NCI-H748 treated with DMSO at 0.1 percent for 48 hours (cell line): Measurements from ENCODE around the gene LHPP.
A peak's percentile ranks its signal among the peaks of the same experiment; 100 is the strongest.

ENCODE experiments used
- DNase-seq: peaks from one replicate; lab custom pipeline; 2025; lab: John Stamatoyannopoulos, UW

LHPP gene

DNA sequence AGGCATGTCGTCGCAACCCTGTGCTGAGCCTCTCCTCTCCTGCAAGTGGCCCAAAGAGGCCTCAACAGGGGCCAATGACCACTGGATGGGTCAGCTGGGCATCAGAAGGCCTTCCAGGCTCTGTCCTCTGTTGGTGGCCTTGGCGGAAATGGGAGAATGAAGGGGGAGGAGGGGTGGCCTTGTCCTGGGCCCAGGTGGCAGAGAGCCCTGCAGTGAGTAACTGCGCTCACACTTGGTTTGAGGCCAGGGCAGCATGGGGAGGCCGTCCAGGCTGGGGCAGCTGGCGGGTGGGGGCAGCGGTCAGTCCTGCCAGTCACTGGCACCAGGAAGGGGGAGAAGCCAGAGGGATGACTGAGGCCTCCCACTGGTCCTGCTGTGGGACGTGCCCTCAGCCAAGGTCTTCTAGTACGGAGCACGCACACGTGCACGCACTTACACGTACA, 59.8 kb downstream of the LHPP start:
- DNase-seq: no peak

DNA sequence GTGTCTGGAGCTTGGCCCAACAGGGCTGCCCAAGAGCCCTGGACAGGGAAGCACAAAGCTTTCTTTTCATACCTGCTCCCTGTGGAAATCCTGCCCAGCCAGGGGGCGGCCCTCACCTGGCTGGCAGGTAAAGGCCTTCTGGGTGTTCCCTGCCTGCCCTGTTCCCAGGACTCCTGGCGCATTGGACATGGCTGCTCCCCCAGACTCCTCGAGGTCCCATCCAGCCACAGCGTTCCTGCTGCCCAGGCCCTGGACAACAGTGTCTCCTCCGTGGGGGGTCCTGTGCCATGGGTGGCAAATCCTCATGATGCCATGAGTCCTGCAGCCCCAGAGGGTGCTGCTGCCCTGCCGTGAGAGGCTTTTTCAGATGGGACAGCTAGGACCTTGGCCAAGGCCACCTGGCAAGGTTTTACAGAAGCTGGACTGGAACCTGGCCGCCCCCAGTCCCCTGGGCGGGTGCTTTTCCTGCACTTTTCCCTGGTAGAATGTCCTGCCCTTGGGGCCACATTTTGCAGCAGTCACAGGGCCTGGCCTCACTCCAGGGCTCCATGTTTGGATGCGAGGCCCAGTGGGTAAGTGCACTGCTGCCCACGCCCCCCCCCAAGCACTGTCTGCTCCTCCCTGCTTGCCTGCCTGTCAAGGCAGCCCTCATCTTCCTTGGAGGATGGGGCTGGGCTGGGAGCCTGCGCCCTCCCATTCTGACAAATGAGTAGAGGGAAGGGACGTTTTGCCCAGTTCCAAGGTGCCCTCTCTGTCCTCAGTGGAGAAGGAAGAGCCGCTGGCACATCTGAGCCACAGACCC, 60.7 kb downstream of the LHPP start:
- no peak for DNase-seq

DNA sequence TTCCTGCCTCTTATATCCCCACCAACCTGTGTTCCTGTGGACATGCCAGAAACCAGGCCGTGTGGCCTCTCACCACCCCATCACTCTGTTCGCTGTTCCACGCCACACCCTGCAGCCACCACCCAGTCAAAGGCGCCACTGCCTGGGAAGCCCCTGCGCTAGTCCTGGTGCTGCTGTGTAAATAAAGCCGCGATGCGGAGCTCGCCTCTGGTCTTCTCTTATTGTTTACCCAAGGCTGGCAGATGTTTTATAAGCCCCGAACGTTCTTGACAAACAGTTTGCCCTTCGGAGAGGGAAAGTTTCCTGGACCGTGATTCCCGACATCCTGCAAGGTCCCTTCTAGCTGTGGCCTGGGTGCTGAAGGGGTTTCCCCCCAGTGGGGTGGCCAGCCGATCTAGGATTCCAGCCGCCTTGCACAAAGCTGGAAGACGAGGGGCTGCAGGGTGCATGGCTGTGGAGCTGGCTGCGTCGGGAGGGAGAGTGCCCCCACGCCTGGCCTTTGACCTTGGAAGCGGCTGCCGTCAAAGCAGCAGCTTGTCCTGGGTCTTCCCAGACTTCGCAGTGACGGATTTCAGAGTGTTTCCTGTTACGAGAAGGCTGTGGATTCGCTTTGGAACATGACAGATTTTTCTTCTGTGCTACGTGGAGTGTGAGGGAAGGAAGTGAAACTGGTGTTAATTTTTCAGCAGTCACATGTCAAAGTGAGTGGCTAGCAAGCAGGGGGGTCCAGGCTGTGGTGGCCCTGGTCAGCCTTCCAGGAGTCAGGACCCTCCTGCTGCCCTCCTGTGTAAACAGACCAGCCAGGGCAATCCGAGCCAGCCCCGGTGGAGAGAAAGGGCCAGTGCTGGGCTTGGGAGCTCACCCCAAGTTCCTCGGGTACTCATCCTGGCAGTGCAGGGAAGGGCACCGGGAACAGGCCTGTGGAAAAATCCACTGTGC, 61.6 kb downstream of the LHPP start:
- DNase-seq: peak; percentile 25

DNA sequence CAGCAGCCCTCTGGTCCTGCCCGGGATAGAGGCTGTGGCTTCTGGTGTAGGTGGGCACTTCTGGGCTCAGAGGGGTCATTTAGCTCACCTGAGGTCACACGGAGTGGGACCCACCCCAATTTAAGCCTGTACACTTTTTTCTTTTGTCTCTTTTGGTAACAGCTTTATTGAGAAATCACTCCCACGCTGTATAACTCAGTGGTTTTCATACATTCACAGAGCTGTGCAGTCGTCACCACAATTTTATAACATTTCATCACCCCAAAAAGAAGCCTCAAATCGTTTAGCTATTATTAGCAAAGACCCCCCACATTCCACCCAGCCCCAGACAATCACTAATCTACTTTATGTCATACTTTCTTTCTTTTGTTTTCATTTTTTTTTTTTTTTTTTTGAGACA, 62.3 kb downstream of the LHPP start:
- DNase-seq: no peak

- no peak for DNase-seq
These were observed 63.5 kb downstream of the LHPP start for GRCh38 chr10:124524991-124525653.

DNA sequence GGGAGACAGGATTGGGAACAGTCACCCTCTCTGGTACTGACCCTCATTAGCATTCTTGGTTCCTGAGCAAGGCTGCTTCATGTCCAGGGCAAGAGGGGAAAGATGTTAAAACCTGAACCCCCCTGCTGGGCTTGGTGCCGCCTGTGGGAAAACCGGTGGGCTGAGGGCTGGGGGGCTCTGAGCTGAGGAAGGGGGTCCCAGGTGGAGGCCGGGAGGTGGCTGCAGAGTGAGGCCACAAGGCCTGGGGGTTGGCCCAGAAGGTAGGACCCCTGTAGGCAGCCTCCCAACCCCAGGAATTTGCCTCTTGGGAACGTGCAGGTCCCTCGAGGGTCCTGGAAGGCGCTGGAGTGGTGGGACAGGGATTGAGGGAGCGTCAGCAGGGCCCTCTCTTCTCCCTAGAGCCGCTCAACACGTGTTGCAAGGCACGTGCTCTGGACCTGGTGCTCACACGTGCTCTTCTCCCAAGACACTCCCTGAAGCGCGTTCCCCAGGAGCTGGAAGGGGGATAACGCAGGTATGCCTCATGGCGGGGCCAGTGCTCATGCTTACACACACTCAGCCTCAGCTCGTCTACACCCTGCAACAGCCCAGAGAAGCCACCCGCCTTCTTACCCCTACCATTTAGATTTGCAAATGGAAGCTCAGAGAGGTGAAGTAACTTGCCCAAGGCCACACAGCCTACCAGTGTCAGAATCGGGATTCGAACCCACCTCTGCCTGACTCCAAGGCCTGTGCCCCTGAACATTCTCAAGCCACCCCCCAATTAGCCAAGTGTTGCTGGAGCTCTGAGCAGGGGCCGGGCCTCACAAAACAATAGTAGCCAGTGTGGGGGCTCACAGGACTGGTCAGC, 64.4 kb downstream of the LHPP start:
- DNase-seq: no peak

GRCh38 chr10:124526621-124527267, 65.1 kb downstream of the LHPP start:
- DNase-seq: no peak

DNA sequence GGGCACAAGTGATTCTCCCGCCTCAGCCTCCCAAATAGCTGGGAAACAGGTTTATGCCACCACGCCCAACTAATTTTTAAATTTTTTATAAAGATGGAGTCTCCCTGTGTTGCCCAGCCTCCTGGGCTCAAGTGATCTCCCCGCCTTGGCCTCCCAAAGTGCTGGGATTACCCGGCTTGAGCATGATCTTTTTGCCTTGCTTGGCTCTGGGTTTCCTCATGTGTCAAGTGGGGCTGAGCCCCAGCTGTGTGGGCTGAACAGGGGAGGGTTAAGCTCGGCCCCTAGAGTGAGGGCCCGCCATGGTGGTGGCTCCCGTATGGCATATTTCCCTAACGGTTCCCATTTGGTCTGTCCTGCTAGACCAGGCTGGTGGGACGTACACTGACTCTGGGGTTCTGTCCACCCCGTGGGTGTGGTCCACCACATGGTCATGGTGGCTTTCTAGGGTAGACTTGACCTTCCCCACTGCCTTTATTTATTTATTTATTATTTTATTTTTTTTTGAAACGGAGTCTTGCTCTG, 66.3 kb downstream of the LHPP start:
- DNase-seq: no peak

GRCh38 chr10:124529661-124530214, 68.1 kb downstream of the LHPP start:
- DNase-seq: no peak

- DNase-seq: peak; percentile 15
These were observed 68.6 kb downstream of the LHPP start for GRCh38 chr10:124530215-124530665.

DNA sequence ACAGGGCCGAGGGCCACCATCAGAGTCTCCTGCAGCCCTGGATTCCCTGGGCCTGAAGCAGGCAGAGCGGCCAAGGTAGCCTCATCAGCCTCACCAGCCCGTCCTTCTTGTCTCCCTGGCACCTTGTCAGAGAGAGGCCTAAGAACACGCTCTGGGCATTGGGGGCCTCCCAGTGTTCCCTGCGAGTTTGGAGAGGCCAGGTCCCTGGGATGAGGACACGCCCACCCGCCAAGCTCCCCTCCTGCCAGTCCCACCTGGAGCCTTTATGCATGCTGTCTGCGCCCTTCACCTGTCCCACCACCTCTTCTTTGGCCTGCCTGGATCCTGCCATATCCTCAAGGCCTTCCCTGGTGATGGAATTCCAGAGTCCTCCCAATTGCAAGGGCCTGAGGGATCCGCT, 69.2 kb downstream of the LHPP start:
- DNase-seq: no peak

- no peak for DNase-seq
These were observed 70.6 kb downstream of the LHPP start for GRCh38 chr10:124532106-124532641.

GRCh38 chr10:124532788-124533187, 71.2 kb downstream of the LHPP start:
- no peak for DNase-seq

DNA sequence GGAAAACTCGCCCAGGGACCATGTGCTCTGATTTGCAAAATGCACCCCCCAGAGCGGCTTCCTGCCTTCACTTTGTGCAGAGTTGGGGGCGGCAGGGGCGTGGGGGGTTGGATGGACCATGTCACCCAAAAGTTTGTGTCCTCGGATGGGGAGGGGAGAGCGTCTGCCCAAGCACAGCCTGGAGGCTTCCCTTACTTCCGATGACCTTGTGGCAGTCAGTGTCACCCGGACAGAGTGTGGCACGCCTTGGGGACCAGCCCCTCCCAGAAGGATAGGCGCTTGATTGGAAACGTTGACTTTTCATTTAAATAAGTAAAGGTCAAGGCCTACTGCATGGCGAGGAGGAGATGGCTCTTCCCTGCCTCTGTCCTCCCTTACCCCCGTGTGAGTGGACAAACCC, 71.6 kb downstream of the LHPP start:
- DNase-seq: no peak

GRCh38 chr10:124534231-124534798, 72.7 kb downstream of the LHPP start:
- no peak for DNase-seq

DNA sequence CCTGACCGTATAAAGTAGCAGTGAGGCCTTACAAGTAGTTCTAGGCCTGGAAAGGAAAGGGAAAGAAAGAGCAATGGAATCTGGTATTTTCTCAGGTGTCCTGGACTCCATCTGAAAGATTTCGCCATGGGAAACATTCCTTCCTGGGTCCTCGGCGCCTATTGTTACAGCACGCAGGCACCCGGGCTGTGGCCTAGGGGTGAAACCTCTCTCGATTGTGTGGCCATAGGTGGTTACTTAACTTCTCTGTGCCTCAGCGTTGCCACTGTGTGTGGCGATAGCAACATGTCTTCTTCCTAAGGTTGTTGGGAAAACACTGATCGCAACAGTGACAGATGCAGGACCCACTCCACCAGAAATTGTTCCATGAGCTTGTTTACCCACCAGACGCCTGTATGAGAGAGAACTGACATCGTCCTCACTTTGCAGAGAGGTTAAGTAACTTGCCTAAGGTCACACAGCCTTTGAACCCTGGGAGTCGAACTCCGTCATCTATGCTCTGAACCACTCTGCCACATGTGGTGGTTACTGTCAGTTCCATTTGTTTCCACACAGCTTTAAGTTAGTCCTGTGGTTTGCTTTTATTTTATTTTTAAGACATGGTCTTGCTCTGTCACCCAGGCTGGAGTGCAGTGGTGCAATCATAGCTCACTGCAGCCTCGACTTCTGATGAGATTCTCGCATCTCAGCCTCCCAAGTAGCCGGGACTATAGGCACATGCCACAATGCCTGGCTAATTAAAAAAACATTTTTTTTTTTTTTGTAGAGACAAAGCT, 73.4 kb downstream of the LHPP start:
- no peak for DNase-seq

DNA sequence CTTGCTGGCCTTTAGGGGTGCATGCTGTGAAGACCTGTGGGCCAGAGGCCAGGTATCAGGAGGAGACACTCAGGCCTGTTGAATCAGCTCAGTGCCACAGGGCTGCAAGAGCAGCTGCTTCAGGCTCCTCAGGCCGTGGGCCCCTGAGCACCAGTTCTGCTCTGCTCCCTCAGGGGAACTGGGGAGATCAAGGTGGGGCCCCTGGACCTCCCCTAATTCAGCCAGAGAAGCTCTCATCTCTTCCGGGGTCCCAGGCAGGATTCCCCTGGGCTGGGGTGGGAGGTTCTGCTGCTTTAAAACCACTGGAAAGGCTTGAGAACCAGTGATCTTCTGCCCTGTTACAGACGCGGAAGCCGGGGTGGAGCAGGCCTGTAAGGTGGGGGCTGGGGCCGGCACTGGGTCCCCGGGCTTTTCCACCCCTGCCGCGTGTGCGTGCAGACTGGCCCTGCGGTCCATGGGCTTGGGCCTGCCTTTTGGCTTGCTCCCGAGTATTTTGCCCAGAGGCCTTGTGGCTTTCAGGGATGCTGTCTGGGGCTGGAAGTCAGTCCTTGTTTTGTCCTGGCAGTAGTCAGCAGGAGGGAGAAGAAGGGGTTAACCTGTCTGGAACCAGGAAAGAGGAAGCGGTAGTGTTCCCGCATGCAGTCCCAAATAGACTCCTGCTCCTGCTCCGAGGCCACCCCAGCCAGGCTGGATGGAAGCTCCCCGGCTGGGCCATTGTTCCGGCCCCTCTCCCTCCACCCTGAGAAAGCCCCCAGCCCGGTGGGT, 74.3 kb downstream of the LHPP start:
- DNase-seq: no peak

DNA sequence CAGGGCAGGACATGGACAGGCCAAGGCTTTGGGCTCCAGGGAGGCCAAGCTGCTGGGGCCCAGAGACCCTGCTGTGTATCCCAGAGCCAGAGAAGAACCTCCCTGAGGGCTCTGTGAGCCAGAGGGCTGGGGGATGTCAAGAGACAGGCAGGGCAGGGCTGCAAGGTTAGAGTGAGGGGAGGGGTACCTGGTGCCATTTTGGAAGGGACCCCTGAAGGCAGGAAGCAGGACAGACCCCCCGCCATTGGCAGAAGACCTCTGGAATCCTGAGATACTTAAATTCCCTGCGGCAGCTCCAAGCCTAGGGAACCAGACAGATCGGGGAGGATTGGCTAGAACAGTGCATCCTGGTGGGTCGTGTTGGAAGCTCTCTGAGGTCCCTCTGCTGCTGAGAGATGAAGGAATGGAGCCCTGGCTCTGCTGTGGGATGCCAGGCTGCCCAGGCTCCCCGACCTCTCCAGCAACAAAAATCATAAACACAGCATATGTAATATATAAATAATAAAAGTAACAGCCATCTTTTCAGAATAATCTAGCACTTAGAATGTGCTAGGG, 75.0 kb downstream of the LHPP start:
- DNase-seq: no peak
